Measurements from ENCODE around the gene ATP5F1D. TPM values are rescaled to one million over a fixed set of nuclear protein-coding genes. Genes with fewer than 3 reads are reported as not detected.

Gene ATP5F1D
- total RNA-seq, 3 donors from 2014 or later = 47.6 to 64.9 (median 61.3) TPM

- Histone ChIP-seq H3K36me3 (peaks cover 9% of the 10 kb centered on the region), H3K4me1 (no peaks in the 10 kb centered on the region), H3K9me3 (no peaks in the 10 kb centered on the region), H3K27me3 (no peaks in the 10 kb centered on the region), H3K4me3 (no peak overlapping the region), H3K27ac (no peak overlapping the region)
- TF ChIP-seq POLR2A (IDR thresholded peaks at IDR 0.05) = no peak
- TF ChIP-seq POLR2AphosphoS5 (IDR thresholded peaks at IDR 0.05) = no peak
- no peak for TF ChIP-seq CTCF (IDR thresholded peaks at IDR 0.05)
- DNase-seq (ENCODE audit: low spot score in 2 of 2) = no peak
- intact Hi-C loops (cut with DNase I; ENCODE audit: low total_unique reads) = no loop called here
Observed at GRCh38 chr19:1230783-1231489, 10.6 kb upstream of the ATP5F1D start.

GRCh38 chr19:1231729-1232637 is 9.6 kb upstream of the ATP5F1D start:
- Histone ChIP-seq H3K27me3 (no peaks in the 10 kb centered on the region), H3K4me3 (no peak overlapping the region), H3K9me3 (no peaks in the 10 kb centered on the region), H3K36me3 (peaks cover 9% of the 10 kb centered on the region), H3K27ac (no peak overlapping the region), H3K4me1 (peaks cover 0 to 5% of the 10 kb centered on the region in 2 donors)
- TF ChIP-seq POLR2A (IDR thresholded peaks at IDR 0.05) (no peak), POLR2AphosphoS5 (IDR thresholded peaks at IDR 0.05) (no peak), CTCF (IDR thresholded peaks at IDR 0.05) (no peak)
- DNase-seq (ENCODE audit: low spot score in 2 of 2) = no peak
- intact Hi-C loops (cut with DNase I; ENCODE audit: low total_unique reads) = no loop called here

- intact Hi-C loops (cut with DNase I; ENCODE audit: low total_unique reads) = no loop called here
- Histone ChIP-seq H3K4me3 (no peak overlapping the region), H3K27ac (no peak overlapping the region), H3K27me3 (no peaks in the 10 kb centered on the region), H3K9me3 (no peaks in the 10 kb centered on the region), H3K36me3 (peaks cover 5% of the 10 kb centered on the region), H3K4me1 (peaks cover 0 to 5% of the 10 kb centered on the region in 2 donors)
- TF ChIP-seq POLR2A (IDR thresholded peaks at IDR 0.05) = no peak
- TF ChIP-seq CTCF (IDR thresholded peaks at IDR 0.05) = no peak
- no peak for TF ChIP-seq POLR2AphosphoS5 (IDR thresholded peaks at IDR 0.05)
- DNase-seq (ENCODE audit: low spot score in 2 of 2) = no peak
Observed at GRCh38 chr19:1232652-1233072, 8.9 kb upstream of the ATP5F1D start.

GRCh38 chr19:1233115-1233667 is 8.4 kb upstream of the ATP5F1D start:
- Histone ChIP-seq H3K27me3 (no peaks in the 10 kb centered on the region), H3K36me3 (no peaks in the 10 kb centered on the region), H3K4me3 (no peak overlapping the region), H3K9me3 (no peaks in the 10 kb centered on the region), H3K27ac (no peak overlapping the region), H3K4me1 (peaks cover 0 to 5% of the 10 kb centered on the region in 2 donors)
- no peak for DNase-seq (ENCODE audit: low spot score in 2 of 2)
- intact Hi-C loops (cut with DNase I; ENCODE audit: low total_unique reads) = no loop called here
- no peak for TF ChIP-seq CTCF (IDR thresholded peaks at IDR 0.05)
- no peak for TF ChIP-seq POLR2AphosphoS5 (IDR thresholded peaks at IDR 0.05)
- no peak for TF ChIP-seq POLR2A (IDR thresholded peaks at IDR 0.05)
